NCI-H1694 (cell line): ENCODE results near the gene SEMA3B.
A peak's percentile ranks its signal among the peaks of the same experiment; 100 is the strongest.
"Not testable (repeated sequence)": the region's sequence is repeated elsewhere in the genome, so short reads cannot be mapped to it uniquely, and the experiment has no call there.

Experiments used
- DNase-seq: peaks from one replicate; lab custom pipeline; 2025; lab: John Stamatoyannopoulos, UW

Gene SEMA3B

DNA sequence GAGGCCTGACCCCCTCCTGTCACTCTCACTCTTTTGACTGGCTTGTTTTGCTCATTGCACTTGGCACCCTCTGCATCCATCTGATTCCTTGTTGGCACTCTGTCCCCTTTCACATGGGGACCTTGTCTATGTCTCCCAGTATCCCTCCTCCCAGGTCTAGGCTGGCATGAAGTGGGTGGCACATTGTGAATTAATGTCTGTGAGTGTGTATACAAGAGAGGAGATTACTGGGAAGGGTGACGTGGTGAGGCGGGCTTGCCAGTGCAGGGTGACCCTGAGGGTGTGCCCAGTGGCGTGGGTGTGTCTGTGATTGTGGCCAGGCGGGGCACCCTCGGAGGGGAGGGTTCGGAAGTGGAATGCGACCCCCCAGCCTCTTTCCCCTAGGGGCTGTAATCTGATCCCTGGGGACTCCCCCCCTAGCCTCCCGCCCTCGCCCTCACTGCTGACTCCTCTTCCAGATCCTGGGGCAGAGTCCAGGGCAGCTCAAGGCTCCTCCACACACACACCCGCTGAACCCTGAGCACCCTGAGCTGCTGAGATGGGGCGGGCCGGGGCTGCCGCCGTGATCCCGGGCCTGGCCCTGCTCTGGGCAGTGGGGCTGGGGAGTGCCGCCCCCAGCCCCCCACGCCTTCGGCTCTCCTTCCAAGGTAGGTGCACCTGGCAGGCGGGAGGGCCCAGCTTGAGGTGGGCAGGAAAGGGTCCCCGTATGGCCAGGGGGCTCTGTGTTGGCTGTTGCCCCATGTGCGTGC is at the start of gene SEMA3B:
SEMA3B (plus strand) TSS at position 445 of the 749 bp plus-strand sequence; CDS start at position 539, 94 bp downstream.
- no peak for DNase-seq

GRCh38 chr3:50219285-50219684 is 49.7 kb upstream of the SEMA3B start:
- DNase-seq, result no peak

DNA sequence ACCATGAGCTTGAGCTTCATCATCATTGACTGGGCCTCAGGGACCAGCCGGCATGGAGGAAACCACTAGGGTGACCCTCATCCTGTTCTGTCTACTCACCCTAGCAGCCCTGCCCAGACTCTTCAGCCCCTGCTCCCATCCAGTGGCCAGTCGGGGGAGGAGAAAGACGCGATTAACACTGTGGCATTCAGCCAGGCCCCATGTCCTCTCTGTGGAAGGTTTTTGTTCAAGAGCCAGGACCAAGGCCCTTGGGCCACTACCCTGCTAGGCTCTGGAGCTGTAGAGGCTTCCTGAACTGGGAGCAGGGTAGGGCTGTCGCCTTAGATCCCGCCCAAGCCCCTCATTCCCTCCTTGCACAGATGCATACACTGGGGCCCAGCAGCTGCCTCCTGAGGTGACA is 48.8 kb upstream of the SEMA3B start:
- DNase-seq, result no peak

DNA sequence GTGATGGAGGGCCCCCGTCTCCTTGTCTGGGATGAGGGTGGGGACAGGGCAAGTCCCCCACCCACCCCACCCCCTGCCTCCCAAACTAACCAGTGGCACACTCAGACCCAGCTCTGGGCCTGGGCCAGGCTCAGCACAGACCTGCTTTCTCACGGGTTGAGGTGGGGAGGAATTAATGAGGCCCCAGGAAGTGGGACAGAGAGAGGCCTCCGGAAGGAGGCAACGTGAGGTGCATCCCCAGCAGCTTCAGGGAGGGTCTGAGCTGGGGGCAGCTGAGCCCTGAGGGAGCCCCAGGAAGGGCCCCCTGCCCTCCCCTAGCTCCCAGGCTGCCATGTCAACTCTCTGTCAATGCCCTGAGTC is 47.9 kb upstream of the SEMA3B start:
- no peak for DNase-seq

DNA sequence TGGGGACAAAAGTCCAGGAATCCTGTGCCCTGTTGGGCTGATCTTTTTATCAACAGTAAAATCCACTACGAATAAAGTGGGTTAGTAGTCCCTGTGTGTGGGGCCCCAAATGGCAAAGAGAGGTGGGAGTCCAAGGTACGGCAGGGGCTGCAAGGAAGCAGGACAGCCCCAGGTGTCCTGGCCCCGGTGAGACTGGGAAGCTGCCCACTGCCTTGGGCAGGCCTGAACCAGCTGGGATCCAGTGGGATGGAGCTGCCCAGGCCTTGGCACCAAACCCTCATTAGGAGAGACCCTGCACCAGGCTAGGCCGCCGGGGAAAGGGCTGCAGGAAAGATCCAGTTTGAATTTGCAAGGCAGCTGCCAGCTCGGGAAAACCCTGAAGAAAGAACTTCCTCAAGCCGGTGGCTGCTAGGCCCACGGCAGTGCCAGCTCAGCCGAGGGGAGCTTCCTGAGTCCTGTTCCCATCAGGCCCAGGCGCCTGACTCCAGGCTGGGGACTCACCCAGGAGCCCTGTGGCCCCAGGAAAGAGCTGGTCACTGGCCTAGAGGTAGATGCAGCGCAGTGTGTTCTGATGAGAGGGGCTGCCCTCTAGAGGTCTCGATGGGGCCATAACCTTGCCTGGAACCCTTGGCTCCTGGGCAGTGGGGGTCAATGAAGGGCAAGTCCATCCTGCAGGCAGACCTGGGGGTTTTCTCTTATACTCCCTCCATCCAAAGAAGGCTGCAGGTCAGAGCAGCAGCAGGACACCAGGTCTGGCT is 47.4 kb upstream of the SEMA3B start:
- DNase-seq, result no peak

GRCh38 chr3:50222169-50222528 is 46.8 kb upstream of the SEMA3B start:
- DNase-seq, result no peak

DNA sequence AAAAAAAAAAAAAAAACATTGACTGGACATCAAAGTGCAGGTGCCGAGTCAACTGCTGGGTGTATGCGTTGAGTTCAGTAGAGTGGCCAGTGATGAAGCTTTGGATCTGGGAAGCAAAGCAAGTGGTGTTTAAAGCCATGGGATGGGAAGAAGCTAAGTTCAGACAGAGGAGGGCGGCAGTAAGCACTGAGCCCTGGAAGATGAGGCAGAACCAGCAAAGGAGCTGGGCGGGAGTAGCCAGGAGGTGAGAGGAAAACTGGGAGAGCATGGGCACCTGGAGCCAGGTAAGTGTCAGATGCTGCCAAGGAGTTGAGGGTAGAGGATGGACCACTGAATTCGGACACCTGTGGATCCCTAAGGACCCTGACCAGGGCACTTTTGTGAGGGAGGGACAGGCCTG is 44.3 kb upstream of the SEMA3B start:
- DNase-seq, result no peak

- no peak for DNase-seq
Observed at GRCh38 chr3:50226888-50227389, 42.0 kb upstream of the SEMA3B start.

DNA sequence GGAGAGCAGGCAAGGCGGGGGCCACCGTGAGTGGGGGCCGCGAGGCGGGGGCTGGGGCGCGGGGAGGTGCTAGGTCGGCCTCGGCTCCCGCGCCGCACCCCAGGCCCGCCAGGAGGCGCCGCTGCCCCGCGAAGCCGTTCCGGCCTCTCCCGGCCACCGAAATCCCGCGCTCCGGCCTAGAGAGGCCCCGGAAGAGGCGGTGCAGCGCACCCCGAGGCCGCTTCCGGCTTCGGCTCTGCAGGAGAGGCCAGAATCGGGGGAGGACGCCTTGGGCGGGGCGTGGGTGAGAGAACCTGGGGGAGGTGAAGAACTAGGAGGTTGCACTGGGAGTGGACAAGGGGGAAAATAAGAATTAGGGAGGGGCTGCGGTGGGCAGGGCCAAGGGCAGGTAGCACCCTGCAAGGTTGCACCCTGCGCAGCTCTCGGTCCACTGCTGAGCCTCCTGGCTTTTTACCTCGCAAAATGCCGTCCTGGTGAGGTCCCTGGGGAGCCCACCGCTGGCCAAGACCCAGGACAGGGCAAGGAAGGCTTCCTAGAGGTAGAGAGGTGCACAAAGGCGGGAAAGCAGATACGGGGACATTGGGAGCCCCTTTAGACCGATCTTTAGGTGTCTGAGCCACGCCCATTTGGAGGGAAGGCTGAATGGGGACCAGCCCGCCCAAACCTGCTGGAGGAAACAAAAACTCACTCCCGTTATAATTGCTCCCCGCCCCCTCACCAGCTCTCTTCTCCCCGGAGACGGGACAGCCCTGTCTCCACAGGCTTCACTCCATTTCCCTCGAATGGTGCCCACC is 41.4 kb upstream of the SEMA3B start:
- peak; percentile 48 for DNase-seq

- not testable (repeated sequence) for DNase-seq
Observed at GRCh38 chr3:50228184-50228763, 40.7 kb upstream of the SEMA3B start.

DNA sequence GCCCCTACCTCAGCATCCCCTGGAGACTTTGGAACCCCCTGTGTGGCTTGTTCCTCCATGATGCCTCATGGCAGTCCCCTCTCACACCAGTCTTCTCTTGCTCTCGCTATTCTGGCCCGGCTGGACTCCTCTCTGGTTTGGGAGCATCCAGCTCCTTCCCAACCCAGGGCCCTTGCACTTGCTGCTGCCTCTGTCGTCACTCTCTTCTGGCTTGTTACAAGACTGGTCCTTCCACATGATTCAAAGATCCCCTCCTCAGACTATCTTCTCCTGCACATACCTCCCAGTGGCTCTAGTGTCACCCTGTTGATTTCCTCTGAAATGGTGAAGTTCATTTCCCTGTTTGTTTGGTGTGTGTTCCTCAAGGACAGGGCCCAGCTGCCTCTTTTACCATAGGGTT is 39.5 kb upstream of the SEMA3B start:
- DNase-seq, result no peak

GRCh38 chr3:50230104-50230793 is 38.7 kb upstream of the SEMA3B start:
- DNase-seq, result no peak

GRCh38 chr3:50230794-50231125 is 38.2 kb upstream of the SEMA3B start:
- DNase-seq, result no peak

GRCh38 chr3:50231581-50231980 is 37.4 kb upstream of the SEMA3B start:
- DNase-seq, result no peak

GRCh38 chr3:50232303-50232702 is 36.6 kb upstream of the SEMA3B start:
- DNase-seq, result no peak

- no peak for DNase-seq
Observed at GRCh38 chr3:50233176-50233575, 35.8 kb upstream of the SEMA3B start.

GRCh38 chr3:50235716-50236483 is 33.0 kb upstream of the SEMA3B start, which contains the start of gene GNAI2:
Gene GNAI2 (plus strand): TSS chr3:50236204. CDS start chr3:50236336, 132 bp downstream.
- peak; percentile 63 for DNase-seq

DNA sequence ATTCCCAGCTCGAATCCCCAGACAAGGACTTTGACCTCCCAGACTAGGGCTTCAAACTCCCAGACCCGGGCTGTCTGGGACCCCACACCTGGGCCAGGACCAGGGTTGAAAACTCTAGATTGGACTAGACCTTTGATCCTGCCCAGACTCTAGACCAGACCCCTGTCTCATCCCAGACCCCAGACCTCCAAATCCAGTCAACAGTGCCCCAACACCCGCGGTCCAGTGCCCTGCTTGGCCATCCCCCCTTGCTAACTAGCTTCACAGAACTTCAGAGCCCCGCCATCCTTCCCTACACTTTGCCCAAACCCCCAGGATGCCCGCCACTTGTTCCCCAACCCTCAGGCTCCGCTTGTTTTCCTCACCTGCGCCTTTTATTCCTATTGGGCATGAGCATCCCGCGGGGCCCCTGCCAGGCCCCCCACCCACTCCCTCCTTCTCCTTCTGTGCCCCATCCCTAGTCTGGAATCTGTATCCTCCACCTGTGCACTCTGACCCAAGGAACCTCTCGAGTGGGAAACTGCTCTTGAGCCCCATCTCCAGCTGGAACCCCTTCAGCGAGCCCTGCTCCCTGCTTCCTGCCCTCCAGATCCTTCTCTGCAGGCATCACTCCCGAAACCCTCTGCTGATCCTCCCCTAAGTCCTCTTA is 32.3 kb upstream of the SEMA3B start:
- no peak for DNase-seq

GRCh38 chr3:50237133-50237651 is 31.8 kb upstream of the SEMA3B start:
- no peak for DNase-seq
